HG03439 (cell line): ENCODE measurements around the gene UQCC2.
A peak's percentile ranks its signal among the peaks of the same experiment; 100 is the strongest.

ENCODE experiments used
- ATAC-seq: cut with Tn5 transposase; IDR thresholded peaks from one replicate; pipeline ENCODE4 v1.9.1; 2021; ENCODE audit warnings: mild to moderate bottlenecking, moderate library complexity; ENCODE audit not compliant: unreplicated experiment

UQCC2 gene

GRCh38 chr6:33711140-33712129 lies at the start of gene UQCC2:
Gene UQCC2 (minus strand): TSS chr6:33711700. CDS start chr6:33711686, 14 bp downstream.
- ATAC-seq: peak; percentile 94

GRCh38 chr6:33759887-33760629 lies 48.6 kb upstream of the UQCC2 start:
- no peak for ATAC-seq

GRCh38 chr6:33758815-33759216 lies 47.3 kb upstream of the UQCC2 start:
- no peak for ATAC-seq

- no peak for ATAC-seq
Measured at GRCh38 chr6:33757906-33758305, 46.4 kb upstream of the UQCC2 start.

GRCh38 chr6:33757113-33757512 lies 45.6 kb upstream of the UQCC2 start:
- no peak for ATAC-seq

- no peak for ATAC-seq
Measured at GRCh38 chr6:33756211-33756954, 44.9 kb upstream of the UQCC2 start.

GRCh38 chr6:33755070-33755869 lies 43.8 kb upstream of the UQCC2 start:
- ATAC-seq: no peak

- ATAC-seq: no peak
Measured at GRCh38 chr6:33754222-33754621, 42.7 kb upstream of the UQCC2 start.

- no peak for ATAC-seq
Measured at GRCh38 chr6:33752646-33753015, 41.1 kb upstream of the UQCC2 start.

- ATAC-seq: no peak
Measured at GRCh38 chr6:33751771-33752645, 40.5 kb upstream of the UQCC2 start.

- no peak for ATAC-seq
Measured at GRCh38 chr6:33750244-33750991, 38.9 kb upstream of the UQCC2 start.

- no peak for ATAC-seq
Measured at GRCh38 chr6:33749401-33749800, 37.9 kb upstream of the UQCC2 start.

GRCh38 chr6:33748841-33749240 lies 37.3 kb upstream of the UQCC2 start:
- no peak for ATAC-seq

- ATAC-seq: no peak
Measured at GRCh38 chr6:33747823-33748222, 36.3 kb upstream of the UQCC2 start.

- ATAC-seq: no peak
Measured at GRCh38 chr6:33746651-33747100, 35.2 kb upstream of the UQCC2 start, which contains the start of gene IP6K3. Gene IP6K3 (minus strand): TSS chr6:33746905. CDS start chr6:33735476, 11,429 bp downstream.

- ATAC-seq: no peak
Measured at GRCh38 chr6:33746036-33746600, 34.6 kb upstream of the UQCC2 start.

- no peak for ATAC-seq
Measured at GRCh38 chr6:33745548-33745947, 34.0 kb upstream of the UQCC2 start.

GRCh38 chr6:33744895-33745546 lies 33.5 kb upstream of the UQCC2 start:
- ATAC-seq: no peak
